ENCODE results near the gene BBS9. TPM values are rescaled to one million over a fixed set of nuclear protein-coding genes. Genes with fewer than 3 reads are reported as not detected.

BBS9 gene
- total and polyA plus RNA-seq, 2 donors: 7.3 to 72.8 TPM

- H3K4me1 ChIP-seq (ENCODE audit: insufficient read depth): no peaks in the 10 kb centered on the region
- H3K27ac ChIP-seq (ENCODE audit: low read depth): no peak overlapping the region
- 68% methylated on average over 5 of the region's 5 CpGs for WGBS
- no peak for DNase-seq (ENCODE audit: extremely low spot score)
- no peaks in the 10 kb centered on the region for H3K36me3 ChIP-seq (ENCODE audit: insufficient read depth)
- no peak overlapping the region for H3K4me3 ChIP-seq (ENCODE audit: low read depth, low read length)
These were observed 296.7 kb downstream of the BBS9 start for GRCh38 chr7:33425929-33426678.

GRCh38 chr7:33428415-33428814 is 299.1 kb downstream of the BBS9 start:
- no peak overlapping the region for H3K27ac ChIP-seq (ENCODE audit: low read depth)
- H3K4me3 ChIP-seq (ENCODE audit: low read depth, low read length): no peak overlapping the region
- no peaks in the 10 kb centered on the region for H3K4me1 ChIP-seq (ENCODE audit: insufficient read depth)
- DNase-seq (ENCODE audit: extremely low spot score): no peak
- no peaks in the 10 kb centered on the region for H3K36me3 ChIP-seq (ENCODE audit: insufficient read depth)

GRCh38 chr7:33431543-33431942 is 302.2 kb downstream of the BBS9 start:
- Histone ChIP-seq H3K27ac (ENCODE audit: low read depth) (no peak overlapping the region), H3K4me3 (ENCODE audit: low read depth, low read length) (no peak overlapping the region), H3K4me1 (ENCODE audit: insufficient read depth) (no peaks in the 10 kb centered on the region), H3K36me3 (ENCODE audit: insufficient read depth) (no peaks in the 10 kb centered on the region)
- WGBS: 93% methylated on average over 2 of the region's 2 CpGs
- DNase-seq (ENCODE audit: extremely low spot score): no peak

GRCh38 chr7:33432821-33433220 is 303.5 kb downstream of the BBS9 start:
- Histone ChIP-seq H3K4me3 (ENCODE audit: low read depth, low read length) (no peak overlapping the region), H3K27ac (ENCODE audit: low read depth) (no peak overlapping the region), H3K4me1 (ENCODE audit: insufficient read depth) (no peaks in the 10 kb centered on the region), H3K36me3 (ENCODE audit: insufficient read depth) (no peaks in the 10 kb centered on the region)
- WGBS: 98% methylated on average over 1 of the region's 1 CpG
- no peak for DNase-seq (ENCODE audit: extremely low spot score)

- WGBS: 95% methylated on average over 2 of the region's 2 CpGs
- no peaks in the 10 kb centered on the region for H3K36me3 ChIP-seq (ENCODE audit: insufficient read depth)
These were observed 304.0 kb downstream of the BBS9 start for GRCh38 chr7:33433357-33433756.

GRCh38 chr7:33444511-33444910 is 315.1 kb downstream of the BBS9 start:
- Histone ChIP-seq H3K27ac (ENCODE audit: low read depth) (no peak overlapping the region), H3K36me3 (ENCODE audit: insufficient read depth) (no peaks in the 10 kb centered on the region), H3K4me3 (ENCODE audit: low read depth, low read length) (no peak overlapping the region), H3K4me1 (ENCODE audit: insufficient read depth) (no peaks in the 10 kb centered on the region)
- no peak for DNase-seq (ENCODE audit: extremely low spot score)
- WGBS: 43% methylated on average over 4 of the region's 4 CpGs

More at GRCh38 chr7:33433357-33433756, 304.0 kb downstream of the BBS9 start:
- no peak overlapping the region for H3K27ac ChIP-seq (ENCODE audit: low read depth)
- no peak for DNase-seq (ENCODE audit: extremely low spot score)
- H3K4me3 ChIP-seq (ENCODE audit: low read depth, low read length): no peak overlapping the region
- no peaks in the 10 kb centered on the region for H3K4me1 ChIP-seq (ENCODE audit: insufficient read depth)

GRCh38 chr7:33446551-33446950 is 317.2 kb downstream of the BBS9 start:
- WGBS: 94% methylated on average over 3 of the region's 3 CpGs
- no peak for DNase-seq (ENCODE audit: extremely low spot score)
- Histone ChIP-seq H3K4me1 (ENCODE audit: insufficient read depth) (no peaks in the 10 kb centered on the region), H3K4me3 (ENCODE audit: low read depth, low read length) (no peak overlapping the region), H3K27ac (ENCODE audit: low read depth) (no peak overlapping the region), H3K36me3 (ENCODE audit: insufficient read depth) (no peaks in the 10 kb centered on the region)

- WGBS: 74% methylated on average over 6 of the region's 6 CpGs
- no peak for DNase-seq (ENCODE audit: extremely low spot score)
- H3K4me3 ChIP-seq (ENCODE audit: low read depth, low read length): no peak overlapping the region
These were observed 318.7 kb downstream of the BBS9 start for GRCh38 chr7:33448035-33448434.

GRCh38 chr7:33449847-33450246 is 320.5 kb downstream of the BBS9 start:
- DNase-seq (ENCODE audit: extremely low spot score): no peak
- WGBS: 92% methylated on average over 5 of the region's 5 CpGs
- no peak overlapping the region for H3K4me3 ChIP-seq (ENCODE audit: low read depth, low read length)

More at GRCh38 chr7:33448035-33448434, 318.7 kb downstream of the BBS9 start:
- Histone ChIP-seq H3K36me3 (ENCODE audit: insufficient read depth) (no peaks in the 10 kb centered on the region), H3K27ac (ENCODE audit: low read depth) (no peak overlapping the region), H3K4me1 (ENCODE audit: insufficient read depth) (no peaks in the 10 kb centered on the region)

GRCh38 chr7:33452805-33453502 is 323.6 kb downstream of the BBS9 start:
- DNase-seq (ENCODE audit: extremely low spot score): no peak
- Histone ChIP-seq H3K4me3 (ENCODE audit: low read depth, low read length) (no peak overlapping the region), H3K4me1 (ENCODE audit: insufficient read depth) (no peaks in the 10 kb centered on the region), H3K36me3 (ENCODE audit: insufficient read depth) (no peaks in the 10 kb centered on the region), H3K27ac (ENCODE audit: low read depth) (no peak overlapping the region)
- 94% methylated on average over 1 of the region's 1 CpG for WGBS

More at GRCh38 chr7:33449847-33450246, 320.5 kb downstream of the BBS9 start:
- H3K4me1 ChIP-seq (ENCODE audit: insufficient read depth): no peaks in the 10 kb centered on the region
- H3K27ac ChIP-seq (ENCODE audit: low read depth): no peak overlapping the region
- H3K36me3 ChIP-seq (ENCODE audit: insufficient read depth): no peaks in the 10 kb centered on the region

GRCh38 chr7:33457039-33457438 is 327.7 kb downstream of the BBS9 start:
- 79% methylated on average over 6 of the region's 6 CpGs for WGBS
- no peak for DNase-seq (ENCODE audit: extremely low spot score)
- no peak overlapping the region for H3K27ac ChIP-seq (ENCODE audit: low read depth)
- H3K4me1 ChIP-seq (ENCODE audit: insufficient read depth): no peaks in the 10 kb centered on the region
- no peak overlapping the region for H3K4me3 ChIP-seq (ENCODE audit: low read depth, low read length)
- no peaks in the 10 kb centered on the region for H3K36me3 ChIP-seq (ENCODE audit: insufficient read depth)

GRCh38 chr7:33458581-33458980 is 329.2 kb downstream of the BBS9 start:
- Histone ChIP-seq H3K4me3 (ENCODE audit: low read depth, low read length) (no peak overlapping the region), H3K27ac (ENCODE audit: low read depth) (no peak overlapping the region), H3K36me3 (ENCODE audit: insufficient read depth) (no peaks in the 10 kb centered on the region), H3K4me1 (ENCODE audit: insufficient read depth) (no peaks in the 10 kb centered on the region)
- no peak for DNase-seq (ENCODE audit: extremely low spot score)
- 76% methylated on average over 1 of the region's 1 CpG for WGBS

GRCh38 chr7:33459340-33459751 is 330.0 kb downstream of the BBS9 start:
- no peaks in the 10 kb centered on the region for H3K4me1 ChIP-seq (ENCODE audit: insufficient read depth)
- 72% methylated on average over 1 of the region's 1 CpG for WGBS
- no peak overlapping the region for H3K4me3 ChIP-seq (ENCODE audit: low read depth, low read length)
- DNase-seq (ENCODE audit: extremely low spot score): no peak
- H3K27ac ChIP-seq (ENCODE audit: low read depth): no peak overlapping the region
- H3K36me3 ChIP-seq (ENCODE audit: insufficient read depth): no peaks in the 10 kb centered on the region

- WGBS: 84% methylated on average over 2 of the region's 2 CpGs
- no peak for DNase-seq (ENCODE audit: extremely low spot score)
These were observed 333.8 kb downstream of the BBS9 start for GRCh38 chr7:33463131-33463530.

More at GRCh38 chr7:33463131-33463530, 333.8 kb downstream of the BBS9 start:
- Histone ChIP-seq H3K4me3 (ENCODE audit: low read depth, low read length) (no peak overlapping the region), H3K36me3 (ENCODE audit: insufficient read depth) (no peaks in the 10 kb centered on the region), H3K27ac (ENCODE audit: low read depth) (no peak overlapping the region), H3K4me1 (ENCODE audit: insufficient read depth) (no peaks in the 10 kb centered on the region)
